Liver (tissue), 3 donors: ENCODE results near the gene ASIC4.

Experiments used
- CTCF ChIP-seq: fragments of 150-350 bp; IDR thresholded peaks from 2 replicates; pipeline ENCODE4 v1.5.1; 2017; ENCODE audit warnings: improper control_type of control experiment, low read depth, low read length; ENCODE audit not compliant: missing input control
- REST ChIP-seq: IDR thresholded peaks from 2 replicates; pipeline ENCODE4 v1.6.1; 2016; ENCODE audit warnings: antibody characterized with exemption, mild to moderate bottlenecking
- SP1 ChIP-seq: IDR thresholded peaks from 2 replicates; pipeline ENCODE4 v1.6.1; 2018; ENCODE audit warnings: antibody characterized with exemption, mild to moderate bottlenecking
- ZBTB33 ChIP-seq: IDR thresholded peaks from 2 replicates; pipeline ENCODE4 v1.6.1; 2016; ENCODE audit warnings: antibody characterized with exemption
- donor health status: healthy.
- donor health status: healthy.

GRCh38 chr2:219551441-219552381, 37.4 kb downstream of the ASIC4 start:
- TF ChIP-seq ZBTB33 (no peak), CTCF (no peak), REST (no peak), SP1 (no peak)
